GM10266 (cell line): Measurements from ENCODE around the gene CTNNA3.
"Not testable (repeated sequence)": the region's sequence is repeated elsewhere in the genome, so short reads cannot be mapped to it uniquely, and the experiment has no call there.

Source experiments
- DNase-seq: peaks from one replicate; pipeline ENCODE4 v3.0.0; 2012; ENCODE audit errors: extremely low spot score
- TF ChIP-seq, protein P1 (sequence below): IDR thresholded peaks from 2 replicates; pipeline ENCODE4 v1.5.1; 2012; ENCODE audit warnings: mild to moderate bottlenecking, low read depth; ENCODE audit not compliant: control insufficient read depth, insufficient read depth; ENCODE audit errors: missing control alignments

CTNNA3 gene

DNA sequence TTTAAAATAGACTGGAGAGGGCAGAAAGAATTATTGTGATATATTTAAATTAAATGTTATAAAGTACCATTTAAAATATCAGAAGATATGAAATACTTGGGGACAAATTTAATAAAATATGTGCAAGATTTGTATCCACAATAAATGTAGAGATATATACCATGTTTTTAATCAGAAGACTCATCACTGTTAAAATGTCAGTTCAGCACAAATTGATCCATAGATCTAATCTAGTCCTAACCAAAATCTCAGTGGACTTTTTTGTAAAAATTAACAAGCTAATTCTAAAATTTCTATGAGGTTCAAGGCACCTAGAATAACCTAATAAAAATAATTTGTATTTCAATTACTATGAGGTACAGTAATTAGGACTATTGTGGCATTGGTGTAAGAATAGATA lies 96.4 kb downstream of the CTNNA3 start:
- no peak for DNase-seq
- TF ChIP-seq, protein P1, sequence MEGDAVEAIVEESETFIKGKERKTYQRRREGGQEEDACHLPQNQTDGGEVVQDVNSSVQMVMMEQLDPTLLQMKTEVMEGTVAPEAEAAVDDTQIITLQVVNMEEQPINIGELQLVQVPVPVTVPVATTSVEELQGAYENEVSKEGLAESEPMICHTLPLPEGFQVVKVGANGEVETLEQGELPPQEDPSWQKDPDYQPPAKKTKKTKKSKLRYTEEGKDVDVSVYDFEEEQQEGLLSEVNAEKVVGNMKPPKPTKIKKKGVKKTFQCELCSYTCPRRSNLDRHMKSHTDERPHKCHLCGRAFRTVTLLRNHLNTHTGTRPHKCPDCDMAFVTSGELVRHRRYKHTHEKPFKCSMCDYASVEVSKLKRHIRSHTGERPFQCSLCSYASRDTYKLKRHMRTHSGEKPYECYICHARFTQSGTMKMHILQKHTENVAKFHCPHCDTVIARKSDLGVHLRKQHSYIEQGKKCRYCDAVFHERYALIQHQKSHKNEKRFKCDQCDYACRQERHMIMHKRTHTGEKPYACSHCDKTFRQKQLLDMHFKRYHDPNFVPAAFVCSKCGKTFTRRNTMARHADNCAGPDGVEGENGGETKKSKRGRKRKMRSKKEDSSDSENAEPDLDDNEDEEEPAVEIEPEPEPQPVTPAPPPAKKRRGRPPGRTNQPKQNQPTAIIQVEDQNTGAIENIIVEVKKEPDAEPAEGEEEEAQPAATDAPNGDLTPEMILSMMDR, result no peak

DNA sequence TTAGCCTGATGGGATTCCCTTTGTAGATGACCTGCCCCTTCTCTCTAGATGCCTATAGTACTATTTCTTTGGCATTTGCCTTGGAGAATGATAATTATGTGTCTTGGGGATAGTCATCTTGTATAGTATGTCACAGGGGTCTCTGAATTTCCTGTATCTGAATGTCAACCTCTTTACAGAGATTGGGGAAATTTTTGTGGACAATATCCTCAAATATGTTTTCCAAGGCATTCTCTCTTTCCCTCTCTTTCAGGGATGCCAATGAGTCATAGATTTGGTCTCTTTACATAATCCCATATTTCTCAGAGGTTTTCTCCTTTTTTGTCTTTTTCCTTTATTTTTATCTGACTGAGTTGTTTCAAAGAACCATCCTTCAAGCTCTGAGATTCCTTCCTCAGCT lies 99.4 kb downstream of the CTNNA3 start:
- no peak for DNase-seq

DNA sequence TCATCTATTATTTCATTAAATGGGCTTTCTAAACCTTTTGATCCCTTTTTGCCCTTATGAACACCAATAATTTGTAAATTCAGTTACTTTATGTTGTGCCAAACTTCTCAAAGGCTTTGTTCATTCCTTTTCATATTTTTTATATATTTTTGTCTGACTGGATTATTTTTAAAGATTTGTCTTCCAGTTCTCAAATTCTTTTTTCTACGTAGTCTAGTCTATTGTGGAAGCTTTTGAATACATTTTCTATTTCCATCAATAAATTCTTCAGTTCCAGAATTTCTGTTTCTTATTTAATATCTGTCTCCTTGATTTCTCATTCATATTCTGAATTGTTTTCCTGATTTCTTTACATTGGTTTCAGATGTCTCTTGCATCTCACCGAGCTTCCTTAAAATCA lies 108.2 kb downstream of the CTNNA3 start:
- no peak for DNase-seq
- TF ChIP-seq, protein P1, result no peak

More for the DNA sequence above, 99.4 kb downstream of the CTNNA3 start:
- TF ChIP-seq, protein P1, result no peak

DNA sequence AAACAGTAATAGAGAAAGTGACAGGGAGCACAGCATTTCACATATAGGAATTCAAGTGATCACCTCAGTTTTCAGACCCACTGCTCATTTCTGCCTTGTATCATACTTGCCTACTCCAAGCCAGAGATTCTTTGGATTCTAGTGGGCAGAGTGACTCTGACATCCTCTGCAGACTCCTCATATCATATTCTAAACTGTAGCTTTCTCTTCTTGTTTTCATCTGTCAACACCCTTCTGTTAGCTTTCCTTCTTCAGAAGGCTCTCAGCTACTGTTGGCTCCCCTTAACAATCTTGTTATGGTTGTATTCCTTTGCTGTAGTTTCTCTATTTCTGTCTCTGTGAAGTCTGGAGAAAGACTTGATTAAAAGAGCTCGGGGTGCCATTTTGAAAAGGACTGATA lies 120.5 kb downstream of the CTNNA3 start:
- no peak for DNase-seq
- TF ChIP-seq, protein P1, result no peak

DNA sequence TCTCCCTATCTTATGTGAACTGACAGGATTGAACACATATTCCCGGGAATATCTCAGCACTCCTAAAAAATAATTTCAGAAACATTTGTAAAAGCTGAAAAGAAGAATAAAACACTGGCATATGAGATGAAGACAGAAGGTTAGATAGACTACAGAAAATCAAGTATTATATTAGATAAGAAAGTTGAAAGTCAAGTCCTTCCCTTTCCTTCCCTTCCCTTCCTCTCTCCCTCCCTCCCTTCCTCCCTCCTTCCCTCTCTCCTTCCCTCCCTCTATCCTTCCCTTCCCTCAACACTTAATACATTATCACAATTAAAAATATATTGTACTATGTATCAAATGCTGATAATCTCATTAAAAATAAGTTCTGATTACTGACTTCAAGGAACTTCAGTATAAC lies 122.5 kb downstream of the CTNNA3 start:
- no peak for DNase-seq
- TF ChIP-seq, protein P1, result no peak

DNA sequence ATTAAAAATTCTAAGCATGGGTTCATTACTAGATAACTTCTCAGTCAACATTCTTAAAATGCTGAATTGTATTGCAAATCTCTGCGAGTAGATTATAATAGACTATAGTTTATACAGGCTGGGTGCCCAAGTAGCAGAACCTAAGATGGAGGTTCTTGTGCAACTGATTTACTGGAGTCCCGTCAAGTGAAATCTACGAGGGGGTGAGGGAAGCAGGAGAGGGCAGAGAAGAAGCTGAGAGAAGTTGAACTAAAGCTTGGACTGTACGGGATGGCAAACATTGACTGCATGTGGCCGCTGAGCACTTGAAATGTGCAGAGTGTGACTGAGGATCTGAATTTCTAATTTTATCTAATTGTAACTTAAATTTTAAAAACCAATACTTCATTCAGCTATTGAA lies 124.5 kb downstream of the CTNNA3 start:
- DNase-seq, result no peak
- TF ChIP-seq, protein P1, result no peak

DNA sequence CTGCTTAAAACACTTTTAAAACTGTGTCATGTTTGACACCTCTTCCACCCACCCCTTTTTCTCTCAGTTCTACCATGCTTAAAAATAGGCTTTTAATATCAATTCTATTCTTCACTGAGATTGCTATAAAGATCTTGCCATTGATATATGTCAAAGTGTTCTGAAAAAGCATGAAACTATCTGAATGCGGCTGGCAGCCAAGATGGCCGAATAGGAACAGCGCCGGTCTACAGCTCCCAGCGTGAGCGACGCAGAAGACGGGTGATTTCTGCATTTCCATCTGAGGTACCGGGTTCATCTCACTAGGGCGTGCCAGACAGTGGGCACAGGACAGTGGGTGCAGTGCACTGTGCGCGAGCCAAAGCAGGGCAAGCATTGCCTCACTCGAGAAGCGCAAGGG lies 137.7 kb downstream of the CTNNA3 start:
- DNase-seq, result not testable (repeated sequence)

DNA sequence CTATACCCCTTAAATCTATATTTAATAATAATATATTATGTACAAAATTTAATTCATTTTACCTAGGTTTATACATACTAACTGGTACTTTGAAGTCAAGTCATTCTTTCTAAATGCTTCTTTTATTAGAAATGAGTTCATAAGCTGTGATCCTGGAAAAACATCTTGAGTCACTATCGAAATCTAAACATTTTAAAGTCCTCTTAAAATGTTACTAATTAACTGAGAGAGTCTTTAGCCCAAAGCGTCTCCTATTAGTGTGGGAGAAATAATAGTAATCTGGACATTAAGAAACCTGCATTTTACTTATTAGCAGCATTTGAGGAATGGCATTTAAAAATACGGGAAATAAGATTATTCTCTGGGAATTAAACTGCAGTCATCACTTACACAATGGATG lies 142.7 kb downstream of the CTNNA3 start:
- TF ChIP-seq, protein P1, result no peak
- no peak for DNase-seq
